ENCODE measurements around the gene HTD2. TPM values are rescaled to one million over a fixed set of nuclear protein-coding genes. Genes with fewer than 3 reads are reported as not detected.

Gene HTD2
- total RNA-seq, 1 experiment from 2014 or later: 11.4 TPM

- TF ChIP-seq ATF2 (CRISPR knock-in tag; IDR thresholded peaks at IDR 0.05; ENCODE audit: borderline replicate concordance, low read depth) (no peak), CTCF (IDR thresholded peaks at IDR 0.05) (no peak), FOXK1 (CRISPR knock-in tag; IDR thresholded peaks at IDR 0.05) (no peak), E2F5 (CRISPR knock-in tag; IDR thresholded peaks at IDR 0.05) (no peak), SMAD4 (CRISPR knock-in tag; IDR thresholded peaks at IDR 0.05) (no peak)
Observed at GRCh38 chr3:58355179-58355578, 48.9 kb downstream of the HTD2 start (continued).

- Mint-ChIP-seq H3K27ac (no peak overlapping the region), H3K27me3 (ENCODE audit: low read depth) (no peaks in the 10 kb centered on the region), H3K36me3 (no peaks in the 10 kb centered on the region; the same call in 1 of the 2 replicates), H3K4me1 (peaks cover 14% of the 10 kb centered on the region), H3K4me3 (no peak overlapping the region), H3K9me3 (no peaks in the 10 kb centered on the region)
- ChIA-PET CTCF (interaction anchor here (1.1 kb wide), 1 partner anchor 50 kb away, joined by 3 read pairs; the partner anchor contains the start of genes HTD2 and RPP14), POLR2A (no interaction called here)
- TF ChIP-seq ERG (CRISPR knock-in tag; IDR thresholded peaks at IDR 0.05) (no peak), IRF1 (CRISPR knock-in tag; IDR thresholded peaks at IDR 0.05) (no peak)
- DNase-seq (ENCODE audit: low spot score) (no peak), ATAC-seq (no peak)
Observed at GRCh38 chr3:58356054-58356453, 49.7 kb downstream of the HTD2 start.

GRCh38 chr3:58357402-58357801 lies 51.1 kb downstream of the HTD2 start:
- ChIA-PET POLR2A (no interaction called here), CTCF (interaction anchor here (0.6 to 1.2 kb wide), 2 partner anchors 51 to 140 kb away, joined by 3 to 5 read pairs; partner anchors contain the start of genes HTD2 and RPP14)
- no peaks in the 10 kb centered on the region; the same call in 1 of the 2 replicates for H3K36me3 Mint-ChIP-seq
- H3K9me3 Mint-ChIP-seq: no peaks in the 10 kb centered on the region
- no peaks in the 10 kb centered on the region for H3K27me3 Mint-ChIP-seq (ENCODE audit: low read depth)
- H3K4me3 Mint-ChIP-seq: no peak overlapping the region
- H3K4me1 Mint-ChIP-seq: peaks cover 3% of the 10 kb centered on the region
- ATAC-seq (no peak), DNase-seq (ENCODE audit: low spot score) (no peak)
- H3K27ac Mint-ChIP-seq: no peak overlapping the region
- TF ChIP-seq EMX1 (CRISPR knock-in tag; IDR thresholded peaks at IDR 0.05) (no peak), ZNF138 (CRISPR knock-in tag; conservative IDR thresholded peaks at IDR 0.05) (no peak), MXD4 (CRISPR knock-in tag; IDR thresholded peaks at IDR 0.05; ENCODE audit: borderline replicate concordance) (no peak), OVOL2 (CRISPR knock-in tag; IDR thresholded peaks at IDR 0.05; ENCODE audit: borderline replicate concordance) (no peak), CDX4 (CRISPR knock-in tag; IDR thresholded peaks at IDR 0.05; ENCODE audit: borderline replicate concordance) (no peak), NR1H2 (CRISPR knock-in tag; IDR thresholded peaks at IDR 0.05) (no peak), TEAD1 (CRISPR knock-in tag; IDR thresholded peaks at IDR 0.05) (no peak), SMAD3 (CRISPR knock-in tag; IDR thresholded peaks at IDR 0.05; ENCODE audit: borderline replicate concordance) (no peak), PREB (CRISPR knock-in tag; IDR thresholded peaks at IDR 0.05; ENCODE audit: borderline replicate concordance) (no peak), GABPB1 (CRISPR knock-in tag; IDR thresholded peaks at IDR 0.05) (no peak), ZNF232 (CRISPR knock-in tag; IDR thresholded peaks at IDR 0.05) (no peak), ESRRA (CRISPR knock-in tag; IDR thresholded peaks at IDR 0.05; ENCODE audit: borderline replicate concordance) (no peak), CREB1 (CRISPR knock-in tag; IDR thresholded peaks at IDR 0.05) (no peak), KAT7 (CRISPR knock-in tag; IDR thresholded peaks at IDR 0.05; ENCODE audit: borderline replicate concordance) (no peak), USF1 (CRISPR knock-in tag; IDR thresholded peaks at IDR 0.05) (no peak), NR3C1 (CRISPR knock-in tag; conservative IDR thresholded peaks at IDR 0.05; ENCODE audit: low read depth) (no peak), ZNF263 (CRISPR knock-in tag; IDR thresholded peaks at IDR 0.05; ENCODE audit: low read depth) (no peak)
